Lower lobe of right lung (tissue), 2 donors: ENCODE measurements around the gene TRAPPC12. TPM values are rescaled to one million over a fixed set of nuclear protein-coding genes. Genes with fewer than 3 reads are reported as not detected.

Source experiments
- ATAC-seq, 2 donors: fragments of 200-7000 bp; cut with Tn5 transposase; one replicate each; pipeline ENCODE4 v1.9.1; 2020 to 2022; ENCODE audit warnings: mild to moderate bottlenecking in 2 of 2, moderate library complexity in 2 of 2
- DNase-seq: peaks from one replicate; pipeline ENCODE4 v3.0.0-alpha.2; 2020
- H3K27ac ChIP-seq: fragments of 200-600 bp; one replicate; pipeline ENCODE4 v1.8.0; 2022
- H3K27me3 ChIP-seq: fragments of 200-600 bp; one replicate; pipeline ENCODE4 v1.8.0; 2022; ENCODE audit warnings: low read depth
- H3K36me3 ChIP-seq: fragments of 200-600 bp; one replicate; pipeline ENCODE4 v1.8.0; 2022; ENCODE audit warnings: mild to moderate bottlenecking
- H3K4me1 ChIP-seq: fragments of 200-600 bp; one replicate; pipeline ENCODE4 v1.8.0; 2022
- H3K4me3 ChIP-seq: fragments of 200-600 bp; one replicate; pipeline ENCODE4 v1.8.0; 2022; ENCODE audit warnings: mild to moderate bottlenecking
- H3K9me3 ChIP-seq: fragments of 200-600 bp; one replicate; pipeline ENCODE4 v1.8.0; 2022
- intact Hi-C: fragments of 100-400 bp; cut with DNase I; formaldehyde crosslinking; loops from one replicate; pipeline ENCODE4 v1.11.0; 2022
- total RNA-seq: library from RNA; stranded (reverse); fragmentation: NEBNext Ultra II Directional; extraction: Animal tissue kit (Norgen Biotek cat#: 25700); gene quantifications from one replicate; pipeline ENCODE4 v1.2.1, GENCODE V29; 2021
- TF ChIP-seq, protein P1 (sequence below): fragments of 200-600 bp; IDR thresholded peaks from one replicate; pipeline ENCODE4 v1.8.0; 2022; ENCODE audit warnings: antibody characterized with exemption, mild to moderate bottlenecking
- donor health status: DM: no; HTN: yes; CAD: no; lungs with severe emphysema.

Gene TRAPPC12
- total RNA-seq, 1 donor from 2014 or later: 93.8 TPM

DNA sequence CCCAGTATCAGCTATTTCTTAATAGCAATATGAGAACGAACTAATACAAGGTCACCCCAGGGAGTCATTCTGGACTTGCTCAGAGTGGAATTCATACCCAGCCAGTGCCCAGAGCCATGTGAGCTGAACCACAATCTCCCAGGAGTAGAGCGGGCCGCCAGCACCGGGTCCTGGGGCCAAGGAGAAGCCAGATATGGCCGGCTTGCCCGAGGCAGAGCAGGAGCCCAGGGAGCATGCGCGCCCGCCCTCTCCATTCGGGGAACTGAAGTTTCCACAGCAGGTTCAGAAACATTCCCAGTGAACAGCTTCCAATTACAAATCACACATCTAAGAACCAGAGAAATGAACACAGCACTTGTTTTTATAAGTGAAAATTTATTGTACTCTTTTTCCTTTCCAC is 39.4 kb upstream of the TRAPPC12 start:
- DNase-seq: no peak

DNA sequence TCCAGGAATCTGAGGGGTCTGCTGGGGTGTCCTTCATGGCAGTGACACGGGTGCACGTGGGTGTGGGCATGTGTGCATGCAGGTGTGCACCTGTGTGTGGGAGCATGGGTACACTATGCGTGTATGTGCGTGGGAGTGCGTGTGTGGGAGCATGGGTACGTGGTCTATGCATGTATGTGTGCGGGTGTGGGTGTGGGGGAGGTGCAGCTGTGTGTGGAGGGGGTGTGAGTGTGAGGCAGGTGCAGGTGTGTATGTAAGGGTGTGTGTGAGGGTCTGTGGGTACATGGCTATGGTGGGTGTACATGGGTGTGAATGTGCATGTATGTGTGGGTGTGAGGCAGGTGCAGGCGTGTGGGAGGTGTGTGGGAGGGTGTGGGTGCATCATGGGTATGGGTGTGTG is 38.2 kb upstream of the TRAPPC12 start:
- ATAC-seq (peak in 1 of 2 donors; percentile 49), DNase-seq (no peak)

More for the DNA sequence above, 39.4 kb upstream of the TRAPPC12 start:
- Histone ChIP-seq H3K27ac (no peak overlapping the region), H3K27me3 (no peaks in the 10 kb centered on the region), H3K9me3 (no peaks in the 10 kb centered on the region), H3K36me3 (peaks cover 9% of the 10 kb centered on the region), H3K4me3 (no peak overlapping the region), H3K4me1 (no peaks in the 10 kb centered on the region)
- ATAC-seq: no peak
- TF ChIP-seq, protein P1, sequence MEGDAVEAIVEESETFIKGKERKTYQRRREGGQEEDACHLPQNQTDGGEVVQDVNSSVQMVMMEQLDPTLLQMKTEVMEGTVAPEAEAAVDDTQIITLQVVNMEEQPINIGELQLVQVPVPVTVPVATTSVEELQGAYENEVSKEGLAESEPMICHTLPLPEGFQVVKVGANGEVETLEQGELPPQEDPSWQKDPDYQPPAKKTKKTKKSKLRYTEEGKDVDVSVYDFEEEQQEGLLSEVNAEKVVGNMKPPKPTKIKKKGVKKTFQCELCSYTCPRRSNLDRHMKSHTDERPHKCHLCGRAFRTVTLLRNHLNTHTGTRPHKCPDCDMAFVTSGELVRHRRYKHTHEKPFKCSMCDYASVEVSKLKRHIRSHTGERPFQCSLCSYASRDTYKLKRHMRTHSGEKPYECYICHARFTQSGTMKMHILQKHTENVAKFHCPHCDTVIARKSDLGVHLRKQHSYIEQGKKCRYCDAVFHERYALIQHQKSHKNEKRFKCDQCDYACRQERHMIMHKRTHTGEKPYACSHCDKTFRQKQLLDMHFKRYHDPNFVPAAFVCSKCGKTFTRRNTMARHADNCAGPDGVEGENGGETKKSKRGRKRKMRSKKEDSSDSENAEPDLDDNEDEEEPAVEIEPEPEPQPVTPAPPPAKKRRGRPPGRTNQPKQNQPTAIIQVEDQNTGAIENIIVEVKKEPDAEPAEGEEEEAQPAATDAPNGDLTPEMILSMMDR: no peak
- intact Hi-C loops: no loop called here

DNA sequence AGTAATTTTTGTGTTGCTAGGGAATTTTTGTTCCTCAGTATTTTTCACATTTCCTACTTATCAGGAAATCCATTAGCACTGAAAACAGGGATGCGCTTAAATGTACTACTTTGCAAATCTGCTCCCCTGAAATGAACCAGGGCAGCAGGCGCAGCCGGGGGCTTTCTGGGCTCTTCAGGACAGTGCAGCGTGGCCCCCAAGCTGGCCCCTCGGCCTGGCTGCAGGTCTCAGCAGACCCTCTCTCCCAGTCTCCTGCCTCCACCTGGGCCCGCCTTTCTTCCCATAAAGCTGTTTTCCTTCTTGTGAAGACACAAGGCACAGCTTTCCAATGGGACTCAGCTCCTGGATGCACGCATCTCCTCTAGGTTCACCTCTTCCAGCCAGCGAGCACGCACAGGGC is 37.2 kb upstream of the TRAPPC12 start:
- peak in 1 of 2 donors; percentile 10 for ATAC-seq
- Histone ChIP-seq H3K4me1 (no peaks in the 10 kb centered on the region), H3K36me3 (peaks cover 11% of the 10 kb centered on the region), H3K27ac (no peak overlapping the region), H3K4me3 (no peak overlapping the region), H3K9me3 (no peaks in the 10 kb centered on the region), H3K27me3 (no peaks in the 10 kb centered on the region)
- no peak for DNase-seq
- TF ChIP-seq, protein P1: no peak
- intact Hi-C loops: no loop called here

More for the DNA sequence above, 38.2 kb upstream of the TRAPPC12 start:
- intact Hi-C loops: no loop called here
- Histone ChIP-seq H3K4me3 (no peak overlapping the region), H3K27me3 (no peaks in the 10 kb centered on the region), H3K27ac (no peak overlapping the region), H3K9me3 (no peaks in the 10 kb centered on the region), H3K36me3 (peaks cover 10% of the 10 kb centered on the region), H3K4me1 (no peaks in the 10 kb centered on the region)
- TF ChIP-seq, protein P1: no peak

DNA sequence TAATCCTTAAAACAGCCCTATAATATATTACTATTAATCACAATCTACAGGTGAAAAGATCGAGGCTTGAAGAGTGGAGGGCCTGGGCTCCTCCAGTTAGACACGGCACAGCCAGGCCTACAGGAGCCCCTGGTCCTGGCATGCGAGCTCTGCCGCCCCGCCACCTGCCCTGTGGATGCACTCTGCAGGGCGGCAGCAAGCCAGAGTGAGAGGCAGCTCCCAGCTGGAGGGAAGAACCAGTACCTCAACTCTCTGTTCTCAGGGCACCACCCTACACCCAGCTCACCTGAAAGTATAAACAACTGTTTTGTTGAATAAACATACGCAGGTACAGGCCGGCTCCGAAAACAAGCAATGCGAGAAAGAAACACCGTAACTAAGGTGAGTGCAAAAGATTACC is 36.5 kb upstream of the TRAPPC12 start:
- TF ChIP-seq, protein P1: no peak
- Histone ChIP-seq H3K9me3 (no peaks in the 10 kb centered on the region), H3K4me3 (no peak overlapping the region), H3K4me1 (no peaks in the 10 kb centered on the region), H3K36me3 (peaks cover 6% of the 10 kb centered on the region), H3K27ac (no peak overlapping the region), H3K27me3 (no peaks in the 10 kb centered on the region)
- intact Hi-C loops: no loop called here
- no peak for ATAC-seq
- no peak for DNase-seq

DNA sequence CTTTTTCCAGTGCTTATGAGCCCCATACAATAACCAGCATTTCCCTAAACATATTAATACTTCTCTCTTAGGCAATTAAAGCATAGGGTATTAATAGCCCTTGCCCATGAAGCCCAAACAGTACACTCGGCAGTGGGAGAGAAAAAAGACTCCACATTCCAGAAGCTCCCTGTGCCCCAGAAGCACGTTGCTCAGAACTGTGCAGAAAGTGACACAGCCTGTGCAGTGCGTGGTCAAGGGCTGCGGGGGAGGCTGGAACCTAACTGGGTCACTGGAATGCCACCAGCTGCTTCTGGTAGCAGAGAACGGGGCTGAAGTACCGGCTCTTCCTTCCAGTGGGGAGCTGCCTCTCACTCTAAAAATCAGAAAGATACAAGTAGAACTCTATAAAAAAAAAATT is 34.6 kb upstream of the TRAPPC12 start:
- intact Hi-C loops: no loop called here
- Histone ChIP-seq H3K9me3 (no peaks in the 10 kb centered on the region), H3K36me3 (peaks cover 6% of the 10 kb centered on the region), H3K27me3 (no peaks in the 10 kb centered on the region), H3K4me1 (no peaks in the 10 kb centered on the region), H3K4me3 (no peak overlapping the region), H3K27ac (no peak overlapping the region)
- no peak for ATAC-seq
- no peak for DNase-seq
- TF ChIP-seq, protein P1: no peak

DNA sequence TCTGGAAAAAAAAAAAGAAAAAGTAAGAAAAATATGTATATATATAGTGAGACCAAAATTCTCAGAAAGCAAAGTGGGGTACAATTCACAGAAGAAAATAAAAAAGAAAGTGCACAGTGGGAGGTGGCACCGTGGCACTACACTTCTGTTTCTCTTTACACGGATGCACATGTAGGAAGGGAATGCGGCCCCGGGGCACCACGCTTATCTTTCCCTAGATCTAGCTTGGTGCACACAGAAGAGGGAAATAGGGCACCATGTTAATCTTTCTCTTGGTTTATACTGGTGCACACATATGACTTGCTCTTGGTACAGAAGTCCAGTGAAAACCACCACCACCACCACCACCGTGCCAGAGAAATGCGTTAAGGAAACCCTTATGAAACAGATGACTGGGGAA is 33.9 kb upstream of the TRAPPC12 start:
- no peak for DNase-seq
- no peak overlapping the region for H3K27ac ChIP-seq
- TF ChIP-seq, protein P1: no peak

More for the DNA sequence above, 33.9 kb upstream of the TRAPPC12 start:
- no peaks in the 10 kb centered on the region for H3K27me3 ChIP-seq
- H3K9me3 ChIP-seq: no peaks in the 10 kb centered on the region
- ATAC-seq: no peak
- peaks cover 6% of the 10 kb centered on the region for H3K36me3 ChIP-seq
- intact Hi-C loops: no loop called here
- H3K4me3 ChIP-seq: no peak overlapping the region
- H3K4me1 ChIP-seq: no peaks in the 10 kb centered on the region
